GM04503 (cell line): Measurements from ENCODE around the gene RIMS1.

Source experiments
- DNase-seq: peaks from one replicate; pipeline ENCODE4 v3.0.0-alpha.2; 2012; ENCODE audit warnings: low read depth

RIMS1 gene

GRCh38 chr6:72350296-72350881 is 464.0 kb downstream of the RIMS1 start:
- no peak for DNase-seq

DNA sequence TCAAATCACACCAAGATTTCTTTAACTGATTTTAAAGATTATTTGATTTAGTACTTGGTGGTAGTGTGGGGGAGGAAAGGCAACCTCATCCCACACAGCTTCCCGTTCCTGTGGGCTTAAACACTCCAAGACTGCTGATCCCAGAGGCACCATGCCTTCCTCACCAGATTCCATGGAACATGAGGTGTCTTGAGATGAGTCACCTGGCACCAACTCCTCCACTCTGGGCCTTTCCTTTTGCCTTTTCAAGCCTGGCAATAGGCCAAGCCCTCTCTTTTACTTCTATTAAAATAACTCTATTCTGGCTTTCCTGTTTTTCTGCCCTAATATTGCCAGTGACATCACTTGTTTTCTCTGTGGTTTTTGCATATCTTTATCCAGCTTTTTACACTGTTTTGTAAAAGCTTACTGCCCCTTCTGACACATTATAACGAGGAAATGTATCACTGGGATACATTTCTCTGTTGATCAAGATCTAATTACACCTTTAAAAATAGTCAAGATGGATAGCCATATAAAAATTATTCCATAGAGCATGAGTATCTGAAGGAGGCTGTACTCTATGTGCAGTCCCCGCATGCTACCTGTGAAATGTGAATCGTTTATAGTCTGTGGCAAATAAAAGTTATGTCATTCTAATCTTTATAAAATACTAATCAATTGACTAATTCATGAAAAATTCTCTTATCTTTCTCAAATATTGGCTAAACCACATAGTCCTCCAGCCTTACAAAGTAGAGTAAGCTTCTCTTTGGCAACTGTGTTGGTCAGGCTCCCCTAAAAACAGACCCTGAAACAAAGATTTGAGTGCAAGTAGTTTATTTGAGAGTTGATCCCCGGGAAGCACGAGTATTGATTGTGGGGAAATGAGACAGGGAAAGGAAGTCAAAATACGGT is 477.7 kb downstream of the RIMS1 start:
- DNase-seq = peak; percentile 85

DNA sequence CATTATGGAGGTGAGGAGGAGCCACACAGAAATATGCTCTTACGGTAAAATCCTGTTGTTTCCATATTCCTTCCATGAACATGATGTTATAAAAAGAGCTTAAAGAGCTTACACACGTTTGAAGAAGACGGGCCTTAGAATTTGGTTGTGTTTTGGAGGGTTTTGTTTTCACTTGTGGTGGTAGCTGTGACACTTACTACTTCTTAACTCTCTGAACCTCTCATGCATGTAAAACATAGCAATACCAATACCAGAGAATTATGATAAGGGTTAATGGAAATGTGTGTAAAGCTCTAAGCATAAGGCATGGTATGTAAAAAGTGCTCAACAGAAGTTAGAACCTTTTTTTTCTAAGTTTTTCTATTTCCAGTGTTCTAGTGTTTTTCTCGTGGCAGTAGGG is 479.4 kb downstream of the RIMS1 start:
- no peak for DNase-seq

DNA sequence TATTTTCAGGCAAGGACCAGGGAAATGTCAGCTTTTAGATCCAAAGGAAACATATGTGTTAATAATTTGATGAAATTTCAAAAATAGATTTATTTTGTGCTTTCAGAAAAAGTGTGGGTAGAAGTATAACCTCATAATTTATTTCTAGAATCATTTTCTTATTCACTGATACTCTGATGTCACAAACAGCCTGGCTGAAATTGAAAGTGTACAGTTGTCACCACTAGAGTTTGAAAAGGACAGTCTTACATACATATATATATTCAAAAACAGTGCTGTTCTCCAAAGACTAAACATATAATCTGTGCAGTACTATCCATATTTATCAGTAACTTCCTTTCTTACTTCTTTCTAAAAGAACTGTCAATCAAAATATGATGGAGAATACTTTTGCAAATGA is 481.1 kb downstream of the RIMS1 start:
- no peak for DNase-seq

DNA sequence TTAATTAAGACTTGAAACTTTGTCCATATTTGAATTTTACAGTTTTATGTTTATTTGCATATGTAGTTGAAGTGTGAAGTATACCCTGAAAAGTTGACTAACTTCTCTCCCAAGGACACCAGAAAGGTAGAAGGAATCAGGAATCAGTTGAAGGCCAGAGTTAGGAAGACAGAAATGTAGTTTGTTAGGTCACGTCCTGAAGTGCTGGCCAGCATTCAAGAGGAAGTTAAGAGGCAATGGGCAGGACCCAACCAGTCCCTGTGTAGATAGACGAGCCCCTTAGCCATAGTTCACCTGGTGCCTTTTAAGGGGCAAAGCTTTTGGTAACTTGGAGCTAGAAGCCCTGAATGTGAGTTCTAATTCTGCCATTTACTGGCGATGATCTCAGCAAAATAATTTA is 485.1 kb downstream of the RIMS1 start:
- no peak for DNase-seq

DNA sequence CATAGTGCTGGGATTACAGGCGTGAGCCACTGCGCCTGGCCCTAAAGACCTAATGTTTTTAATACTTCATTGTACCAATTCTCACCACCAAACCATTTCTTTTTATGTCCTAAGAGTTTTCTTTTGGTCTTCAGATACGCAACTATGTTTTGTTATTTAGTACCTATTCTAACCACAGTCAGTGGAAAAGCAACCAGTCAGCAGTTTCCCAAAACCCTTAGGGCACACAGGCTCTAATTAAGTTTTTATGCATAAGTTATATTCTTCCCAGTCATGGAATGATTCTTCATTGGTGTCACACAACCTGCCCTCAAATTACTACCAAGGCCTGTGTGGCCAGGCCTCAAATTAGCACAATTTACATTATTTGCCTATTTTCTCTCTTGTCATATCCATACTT is 487.8 kb downstream of the RIMS1 start:
- no peak for DNase-seq

GRCh38 chr6:72374857-72375256 is 488.5 kb downstream of the RIMS1 start:
- DNase-seq = no peak

DNA sequence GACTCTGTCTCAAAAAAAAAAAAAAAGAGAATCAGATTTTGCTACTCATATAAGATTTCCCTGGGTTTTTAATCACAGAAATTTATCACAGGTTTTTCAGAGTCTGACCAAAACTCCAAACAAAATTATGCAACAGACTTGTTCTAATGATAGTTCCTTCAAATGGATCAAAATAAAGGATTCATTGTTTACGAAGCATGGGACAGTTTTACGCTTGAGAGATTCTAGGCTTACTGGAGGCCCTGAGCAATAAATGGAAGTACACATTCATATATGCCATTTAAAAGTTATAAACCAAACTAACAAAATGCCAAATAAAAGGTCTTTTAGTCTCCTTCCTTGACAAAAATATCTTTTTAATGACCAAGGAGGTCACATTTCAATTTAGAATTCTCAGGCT is 490.4 kb downstream of the RIMS1 start:
- DNase-seq = no peak

GRCh38 chr6:72381076-72381475 is 494.7 kb downstream of the RIMS1 start:
- no peak for DNase-seq

GRCh38 chr6:72382602-72383529 is 496.5 kb downstream of the RIMS1 start:
- no peak for DNase-seq

- DNase-seq = no peak
Observed at GRCh38 chr6:72386324-72386723, 500.0 kb downstream of the RIMS1 start.

- no peak for DNase-seq
Observed at GRCh38 chr6:72389698-72390097, 503.3 kb downstream of the RIMS1 start.

DNA sequence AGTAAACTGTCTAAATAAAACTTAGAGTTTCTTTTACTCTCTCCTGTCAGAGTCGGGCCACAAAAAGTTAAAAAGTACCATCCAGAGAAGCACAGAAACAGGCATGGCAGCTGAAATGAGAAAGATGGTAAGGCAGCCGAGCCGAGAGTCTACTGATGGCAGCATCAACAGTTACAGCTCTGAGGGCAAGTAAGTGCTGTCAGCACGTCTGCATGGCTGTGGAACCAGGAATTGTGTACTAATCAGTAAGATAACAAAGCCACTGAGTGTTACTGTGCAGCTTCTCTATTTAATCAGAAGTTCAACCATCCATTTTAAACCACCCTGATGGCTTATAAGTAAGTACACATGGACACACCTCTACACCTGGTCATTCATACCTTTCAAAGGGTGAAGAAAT is 504.2 kb downstream of the RIMS1 start:
- DNase-seq = no peak

GRCh38 chr6:72401865-72402264 is 515.5 kb downstream of the RIMS1 start:
- DNase-seq = no peak

DNA sequence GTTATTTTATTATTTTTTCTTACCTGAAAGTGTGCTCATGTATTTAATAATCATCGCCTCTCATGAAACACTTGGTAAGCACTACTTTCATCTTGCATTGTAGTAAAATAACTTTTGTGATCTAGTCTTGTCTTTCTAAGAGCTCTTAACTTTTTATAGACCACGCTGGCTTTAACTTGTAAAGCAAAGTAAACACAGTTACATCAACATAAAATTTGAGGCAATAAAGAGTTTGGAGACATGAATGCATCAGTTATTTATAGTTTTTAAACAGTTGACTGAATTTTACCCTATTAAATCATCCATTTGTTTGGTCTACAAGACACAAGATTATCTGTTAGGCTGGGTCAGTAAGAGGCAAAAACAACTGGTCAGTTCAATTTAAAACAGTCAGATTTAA is 517.1 kb downstream of the RIMS1 start:
- no peak for DNase-seq

- DNase-seq = no peak
Observed at GRCh38 chr6:72406517-72406916, 520.2 kb downstream of the RIMS1 start.

DNA sequence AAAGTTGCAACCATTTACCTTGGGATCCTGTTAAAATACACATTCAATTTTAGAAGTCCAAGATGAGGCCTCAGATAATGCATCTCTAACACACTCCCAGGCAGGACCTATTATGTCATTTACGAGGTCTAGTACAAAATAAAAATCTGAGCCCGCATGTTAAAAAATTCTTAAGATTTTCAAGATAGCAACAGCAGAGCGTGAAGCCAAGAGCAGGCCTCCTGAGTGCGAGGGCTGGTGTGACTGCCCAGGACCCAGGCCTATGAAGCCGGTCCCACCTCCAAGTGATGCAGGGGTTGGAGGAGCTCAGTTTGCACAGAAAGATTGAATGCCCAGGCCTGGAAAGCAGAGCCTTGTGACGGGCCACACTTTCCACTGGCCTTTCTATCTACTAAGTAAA is 524.4 kb downstream of the RIMS1 start:
- no peak for DNase-seq

DNA sequence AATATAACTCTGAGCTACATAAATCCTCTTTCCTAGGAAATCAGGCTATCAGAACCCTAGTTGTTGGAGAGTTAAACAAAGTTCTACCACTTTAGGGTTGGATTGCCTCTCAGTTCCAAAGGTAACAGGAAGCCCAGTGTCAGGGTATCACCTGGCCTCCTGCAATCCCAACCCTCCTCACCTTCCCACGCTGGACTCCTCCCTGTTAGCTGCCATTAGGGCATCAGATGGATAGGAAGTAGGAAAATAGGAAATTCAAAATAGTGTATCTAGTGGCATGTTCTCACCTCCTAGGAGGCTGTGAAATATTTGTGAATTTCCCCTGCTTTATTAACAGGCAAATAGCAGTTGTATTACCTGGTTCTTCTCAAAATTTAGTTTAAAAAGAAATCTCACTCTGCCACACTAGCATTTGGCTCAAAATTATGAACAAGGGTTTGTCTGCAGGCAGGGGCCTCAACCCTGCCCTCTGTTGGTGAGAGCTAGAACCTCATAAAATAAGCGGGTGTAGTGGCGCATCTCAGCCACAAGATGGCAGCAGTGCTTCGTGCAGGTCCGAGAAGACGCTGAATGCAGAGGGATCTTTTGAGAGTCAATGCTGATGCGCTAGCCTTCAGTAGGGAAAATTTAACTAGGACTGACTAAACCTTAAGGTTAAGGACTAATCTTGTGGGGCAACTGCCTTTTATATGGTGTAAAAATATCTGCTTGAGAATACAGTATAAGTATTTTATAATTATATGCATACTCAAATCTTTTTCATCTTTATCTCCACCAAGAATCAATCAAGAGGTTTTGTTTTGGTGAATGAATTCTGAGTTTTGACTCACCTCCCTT is 525.7 kb downstream of the RIMS1 start:
- DNase-seq = peak; percentile 32

GRCh38 chr6:72412709-72413044 is 526.3 kb downstream of the RIMS1 start:
- no peak for DNase-seq

DNA sequence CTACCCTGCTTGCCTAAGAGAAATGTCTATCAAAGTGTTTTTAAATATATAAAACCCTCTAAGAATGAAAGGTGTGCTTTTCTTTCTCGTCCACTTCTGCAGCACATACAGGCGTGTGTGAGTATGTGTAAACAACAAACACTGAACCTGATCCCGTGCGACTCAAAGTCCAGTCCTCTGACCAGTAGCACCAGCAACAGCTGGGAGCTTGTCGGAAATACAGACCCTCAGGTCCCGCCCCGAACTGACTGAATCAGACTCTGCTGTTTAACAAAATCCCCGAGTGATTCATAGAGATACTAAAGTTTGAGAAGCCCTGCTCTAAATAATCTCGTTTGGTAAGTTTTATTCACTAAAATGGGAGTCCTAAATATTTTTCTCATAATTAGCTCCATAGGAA is 527.5 kb downstream of the RIMS1 start:
- no peak for DNase-seq

GRCh38 chr6:72414657-72415056 is 528.3 kb downstream of the RIMS1 start:
- no peak for DNase-seq
